ENCODE measurements around the gene KCNQ1. TPM values are rescaled to one million over a fixed set of nuclear protein-coding genes. Genes with fewer than 3 reads are reported as not detected.
A peak's percentile ranks its signal among the peaks of the same experiment; 100 is the strongest.

The KCNQ1 gene
- total RNA-seq, 4 donors from 2014 or later = 5.6 to 46.8 (median 24.6) TPM

GRCh38 chr11:2518983-2519340 lies 74.2 kb downstream of the KCNQ1 start:
- WGBS, 2 donors (ENCODE audit: low coverage in 1 of 2) = 80 to 81% methylated on average over 2 to 8 of the region's 8 CpGs
- peak; percentile 1 for DNase-seq

GRCh38 chr11:2519517-2519861 lies 74.7 kb downstream of the KCNQ1 start:
- WGBS, 2 donors (ENCODE audit: low coverage in 1 of 2) = 82% methylated on average over 2 of the region's 2 CpGs
- no peak overlapping the region for H3K27ac ChIP-seq
- H3K9me3 ChIP-seq = no peaks in the 10 kb centered on the region
- no peak for TF ChIP-seq CTCF (IDR thresholded peaks at IDR 0.05)
- TF ChIP-seq POLR2A (IDR thresholded peaks at IDR 0.05) = no peak
- no peak for TF ChIP-seq POLR2AphosphoS5 (IDR thresholded peaks at IDR 0.05)
- no peak for TF ChIP-seq EP300 (IDR thresholded peaks at IDR 0.05; ENCODE audit: low read depth)
- in situ Hi-C loops (cut with MboI; ENCODE audit: low pct_ligation_motif_present in 1 of 4, low pct_unique_long_range_greater_than_20kb in 1 of 4, low sequenced_read_pairs in 3 of 4) = no loop called here
- H3K4me1 ChIP-seq = no peaks in the 10 kb centered on the region
- H3K4me3 ChIP-seq = no peak overlapping the region
- no peaks in the 10 kb centered on the region for H3K27me3 ChIP-seq
- no peaks in the 10 kb centered on the region for H3K36me3 ChIP-seq
- DNase-seq = no peak
- intact Hi-C loops (cut with DNase I; ENCODE audit: low total_unique reads) = no loop called here

More at GRCh38 chr11:2518983-2519340, 74.2 kb downstream of the KCNQ1 start:
- no peaks in the 10 kb centered on the region for H3K36me3 ChIP-seq
- no peaks in the 10 kb centered on the region for H3K4me1 ChIP-seq
- no peak overlapping the region for H3K4me3 ChIP-seq
- TF ChIP-seq POLR2A (IDR thresholded peaks at IDR 0.05) (no peak), POLR2AphosphoS5 (IDR thresholded peaks at IDR 0.05) (no peak), CTCF (IDR thresholded peaks at IDR 0.05) (no peak), EP300 (IDR thresholded peaks at IDR 0.05; ENCODE audit: low read depth) (no peak)
- intact Hi-C loops (cut with DNase I; ENCODE audit: low total_unique reads) = no loop called here
- in situ Hi-C loops (cut with MboI; ENCODE audit: low pct_ligation_motif_present in 1 of 4, low pct_unique_long_range_greater_than_20kb in 1 of 4, low sequenced_read_pairs in 3 of 4) = no loop called here
- H3K9me3 ChIP-seq = no peaks in the 10 kb centered on the region
- no peaks in the 10 kb centered on the region for H3K27me3 ChIP-seq
- no peak overlapping the region for H3K27ac ChIP-seq

GRCh38 chr11:2519862-2520735 lies 75.3 kb downstream of the KCNQ1 start:
- 85 to 94% methylated on average over 2 to 22 of the region's 24 CpGs for WGBS, 2 donors (ENCODE audit: low coverage in 1 of 2)
- Histone ChIP-seq H3K4me1 (no peaks in the 10 kb centered on the region), H3K9me3 (no peaks in the 10 kb centered on the region), H3K27me3 (no peaks in the 10 kb centered on the region), H3K27ac (no peak overlapping the region), H3K36me3 (no peaks in the 10 kb centered on the region), H3K4me3 (no peak overlapping the region)
- in situ Hi-C loops (cut with MboI; ENCODE audit: low pct_ligation_motif_present in 1 of 4, low pct_unique_long_range_greater_than_20kb in 1 of 4, low sequenced_read_pairs in 3 of 4) (loop anchor here in 1 of 4 donors (10.0 kb wide), 1 partner anchor 85 kb away; no protein-coding TSS in a partner anchor), intact Hi-C loops (cut with DNase I; ENCODE audit: low total_unique reads) (loop anchor here (10.0 kb wide), 1 partner anchor 325 kb away; no protein-coding TSS in a partner anchor)
- DNase-seq = peak; percentile 5
- no peak for TF ChIP-seq POLR2AphosphoS5 (IDR thresholded peaks at IDR 0.05)

GRCh38 chr11:2520736-2521035 lies 75.9 kb downstream of the KCNQ1 start:
- intact Hi-C loops (cut with DNase I; ENCODE audit: low total_unique reads) = loop anchor here (10.0 kb wide), 1 partner anchor 326 kb away; no protein-coding TSS in a partner anchor

More at GRCh38 chr11:2520736-2521035, 75.9 kb downstream of the KCNQ1 start:
- no peaks in the 10 kb centered on the region for H3K36me3 ChIP-seq
- in situ Hi-C loops (cut with MboI; ENCODE audit: low pct_ligation_motif_present in 1 of 4, low pct_unique_long_range_greater_than_20kb in 1 of 4, low sequenced_read_pairs in 3 of 4) = loop anchor here in 1 of 4 donors (10.0 kb wide), 1 partner anchor 86 kb away; no protein-coding TSS in a partner anchor
- no peaks in the 10 kb centered on the region for H3K27me3 ChIP-seq
- H3K27ac ChIP-seq = no peak overlapping the region
- H3K4me1 ChIP-seq = no peaks in the 10 kb centered on the region
- DNase-seq = no peak
- TF ChIP-seq CTCF (IDR thresholded peaks at IDR 0.05) = no peak
- no peak for TF ChIP-seq POLR2AphosphoS5 (IDR thresholded peaks at IDR 0.05)
- TF ChIP-seq EP300 (IDR thresholded peaks at IDR 0.05; ENCODE audit: low read depth) = no peak
- TF ChIP-seq POLR2A (IDR thresholded peaks at IDR 0.05) = no peak
- H3K9me3 ChIP-seq = no peaks in the 10 kb centered on the region
- WGBS, 2 donors (ENCODE audit: low coverage in 1 of 2) = 75 to 91% methylated on average over 6 to 7 of the region's 7 CpGs
- no peak overlapping the region for H3K4me3 ChIP-seq
